Measurements from ENCODE around the gene MREG. TPM values are rescaled to one million over a fixed set of nuclear protein-coding genes. Genes with fewer than 3 reads are reported as not detected.

Gene MREG
- total and polyA plus RNA-seq, 2 experiments from 2014 or later: 19.4 to 25.3 TPM

DNA sequence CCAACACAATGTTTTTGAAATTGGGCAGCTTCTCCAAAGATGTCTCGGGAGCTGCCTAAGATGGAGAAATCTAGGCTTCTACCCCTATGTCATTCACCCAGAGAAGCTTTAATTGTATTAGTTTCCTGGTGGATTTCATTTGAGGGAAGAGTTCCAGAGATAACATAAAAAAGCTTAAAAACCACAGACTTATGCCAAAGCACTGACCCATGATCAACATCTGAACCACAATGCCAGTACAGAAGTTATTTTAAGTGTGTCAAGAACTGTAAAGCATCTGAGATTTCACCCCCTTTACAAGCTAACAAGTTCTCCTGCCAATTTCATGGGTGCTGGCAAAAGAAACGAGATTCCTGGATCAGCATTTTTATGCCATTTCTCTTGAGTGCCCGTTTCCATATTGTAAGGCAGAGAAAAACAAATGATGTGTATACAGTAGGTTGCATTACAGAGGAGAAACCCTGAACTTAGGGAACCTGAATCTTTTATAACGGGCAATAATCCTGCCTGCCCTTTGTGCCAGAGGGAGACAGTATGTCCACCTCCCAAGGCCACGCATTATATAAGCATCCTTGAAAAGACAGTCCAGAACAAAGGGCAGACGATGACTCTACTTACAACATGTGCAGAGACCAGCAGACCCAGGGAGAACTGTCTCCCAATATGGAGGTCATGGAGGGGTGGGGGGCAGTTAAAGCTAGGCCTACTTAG is 44.1 kb downstream of the MREG start:
- H3K4me2 ChIP-seq: no peak overlapping the region
- peaks cover 18% of the 10 kb centered on the region for H3K4me1 Mint-ChIP-seq
- ATAC-seq: no peak
- H3K27ac Mint-ChIP-seq: no peak overlapping the region
- H3K4me3 Mint-ChIP-seq: no peak overlapping the region
- H3K9me3 Mint-ChIP-seq: no peaks in the 10 kb centered on the region; the same call in 1 of the 3 replicates
- no peak for TF ChIP-seq STAT1 (IDR thresholded peaks at IDR 0.05; ENCODE audit: unreplicated experiment)
- TF ChIP-seq NANOG (IDR thresholded peaks at IDR 0.05; ENCODE audit: borderline replicate concordance): no peak
- no peak for TF ChIP-seq EZH2phosphoT487 (IDR thresholded peaks at IDR 0.05; ENCODE audit: unreplicated experiment)
- TF ChIP-seq CREB1 (CRISPR knock-in tag; IDR thresholded peaks at IDR 0.05; ENCODE audit: low read depth): no peak
- no peak for TF ChIP-seq POLR2AphosphoS5 (IDR thresholded peaks at IDR 0.05; ENCODE audit: low read depth)
- TF ChIP-seq EZH2 (IDR thresholded peaks at IDR 0.05; ENCODE audit: low read depth, unreplicated experiment): no peak
- no peak for TF ChIP-seq ZNF114 (CRISPR knock-in tag; IDR thresholded peaks at IDR 0.05)
- TF ChIP-seq, protein P1, sequence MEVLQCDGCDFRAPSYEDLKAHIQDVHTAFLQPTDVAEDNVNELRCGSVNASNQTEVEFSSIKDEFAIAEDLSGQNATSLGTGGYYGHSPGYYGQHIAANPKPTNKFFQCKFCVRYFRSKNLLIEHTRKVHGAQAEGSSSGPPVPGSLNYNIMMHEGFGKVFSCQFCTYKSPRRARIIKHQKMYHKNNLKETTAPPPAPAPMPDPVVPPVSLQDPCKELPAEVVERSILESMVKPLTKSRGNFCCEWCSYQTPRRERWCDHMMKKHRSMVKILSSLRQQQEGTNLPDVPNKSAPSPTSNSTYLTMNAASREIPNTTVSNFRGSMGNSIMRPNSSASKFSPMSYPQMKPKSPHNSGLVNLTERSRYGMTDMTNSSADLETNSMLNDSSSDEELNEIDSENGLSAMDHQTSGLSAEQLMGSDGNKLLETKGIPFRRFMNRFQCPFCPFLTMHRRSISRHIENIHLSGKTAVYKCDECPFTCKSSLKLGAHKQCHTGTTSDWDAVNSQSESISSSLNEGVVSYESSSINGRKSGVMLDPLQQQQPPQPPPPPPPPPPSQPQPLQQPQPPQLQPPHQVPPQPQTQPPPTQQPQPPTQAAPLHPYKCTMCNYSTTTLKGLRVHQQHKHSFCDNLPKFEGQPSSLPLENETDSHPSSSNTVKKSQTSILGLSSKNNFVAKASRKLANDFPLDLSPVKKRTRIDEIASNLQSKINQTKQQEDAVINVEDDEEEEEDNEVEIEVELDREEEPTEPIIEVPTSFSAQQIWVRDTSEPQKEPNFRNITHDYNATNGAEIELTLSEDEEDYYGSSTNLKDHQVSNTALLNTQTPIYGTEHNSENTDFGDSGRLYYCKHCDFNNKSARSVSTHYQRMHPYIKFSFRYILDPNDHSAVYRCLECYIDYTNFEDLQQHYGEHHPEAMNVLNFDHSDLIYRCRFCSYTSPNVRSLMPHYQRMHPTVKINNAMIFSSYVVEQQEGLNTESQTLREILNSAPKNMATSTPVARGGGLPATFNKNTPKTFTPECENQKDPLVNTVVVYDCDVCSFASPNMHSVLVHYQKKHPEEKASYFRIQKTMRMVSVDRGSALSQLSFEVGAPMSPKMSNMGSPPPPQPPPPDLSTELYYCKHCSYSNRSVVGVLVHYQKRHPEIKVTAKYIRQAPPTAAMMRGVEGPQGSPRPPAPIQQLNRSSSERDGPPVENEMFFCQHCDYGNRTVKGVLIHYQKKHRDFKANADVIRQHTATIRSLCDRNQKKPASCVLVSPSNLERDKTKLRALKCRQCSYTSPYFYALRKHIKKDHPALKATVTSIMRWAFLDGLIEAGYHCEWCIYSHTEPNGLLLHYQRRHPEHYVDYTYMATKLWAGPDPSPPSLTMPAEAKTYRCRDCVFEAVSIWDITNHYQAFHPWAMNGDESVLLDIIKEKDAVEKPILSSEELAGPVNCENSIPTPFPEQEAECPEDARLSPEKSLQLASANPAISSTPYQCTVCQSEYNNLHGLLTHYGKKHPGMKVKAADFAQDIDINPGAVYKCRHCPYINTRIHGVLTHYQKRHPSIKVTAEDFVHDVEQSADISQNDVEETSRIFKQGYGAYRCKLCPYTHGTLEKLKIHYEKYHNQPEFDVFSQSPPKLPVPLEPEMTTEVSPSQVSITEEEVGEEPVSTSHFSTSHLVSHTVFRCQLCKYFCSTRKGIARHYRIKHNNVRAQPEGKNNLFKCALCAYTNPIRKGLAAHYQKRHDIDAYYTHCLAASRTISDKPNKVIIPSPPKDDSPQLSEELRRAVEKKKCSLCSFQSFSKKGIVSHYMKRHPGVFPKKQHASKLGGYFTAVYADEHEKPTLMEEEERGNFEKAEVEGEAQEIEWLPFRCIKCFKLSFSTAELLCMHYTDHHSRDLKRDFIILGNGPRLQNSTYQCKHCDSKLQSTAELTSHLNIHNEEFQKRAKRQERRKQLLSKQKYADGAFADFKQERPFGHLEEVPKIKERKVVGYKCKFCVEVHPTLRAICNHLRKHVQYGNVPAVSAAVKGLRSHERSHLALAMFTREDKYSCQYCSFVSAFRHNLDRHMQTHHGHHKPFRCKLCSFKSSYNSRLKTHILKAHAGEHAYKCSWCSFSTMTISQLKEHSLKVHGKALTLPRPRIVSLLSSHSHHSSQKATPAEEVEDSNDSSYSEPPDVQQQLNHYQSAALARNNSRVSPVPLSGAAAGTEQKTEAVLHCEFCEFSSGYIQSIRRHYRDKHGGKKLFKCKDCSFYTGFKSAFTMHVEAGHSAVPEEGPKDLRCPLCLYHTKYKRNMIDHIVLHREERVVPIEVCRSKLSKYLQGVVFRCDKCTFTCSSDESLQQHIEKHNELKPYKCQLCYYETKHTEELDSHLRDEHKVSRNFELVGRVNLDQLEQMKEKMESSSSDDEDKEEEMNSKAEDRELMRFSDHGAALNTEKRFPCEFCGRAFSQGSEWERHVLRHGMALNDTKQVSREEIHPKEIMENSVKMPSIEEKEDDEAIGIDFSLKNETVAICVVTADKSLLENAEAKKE (CRISPR knock-in tag; IDR thresholded peaks at IDR 0.05): no peak
- no peaks in the 10 kb centered on the region for H3K9me2 ChIP-seq (ENCODE audit: insufficient read depth)
- no peak overlapping the region for H3K27ac ChIP-seq (ENCODE audit: low read depth)
- H4K20me1 ChIP-seq (replicated peaks; ENCODE audit: insufficient read depth): peaks cover 28% of the 10 kb centered on the region
- DNase-seq (ENCODE audit: low spot score): no peak
- peaks cover 73% of the 10 kb centered on the region for H3K79me2 ChIP-seq (replicated peaks; ENCODE audit: insufficient read depth)
- peaks cover 30% of the 10 kb centered on the region for H3K36me3 Mint-ChIP-seq (ENCODE audit: low read depth)
- H3K27me3 ChIP-seq (ENCODE audit: insufficient read depth): no peaks in the 10 kb centered on the region
- no peak overlapping the region for H2AFZ ChIP-seq
- no peaks in the 10 kb centered on the region for H3F3A ChIP-seq (replicated peaks; ENCODE audit: low read depth)
- H3K36me3 ChIP-seq (ENCODE audit: insufficient read depth): peaks cover 4% of the 10 kb centered on the region; the same call in 1 of the 2 replicates
- peaks cover 3% of the 10 kb centered on the region for H3K27me3 Mint-ChIP-seq (ENCODE audit: insufficient read depth, low read depth, poor library complexity)
- H3K4me3 ChIP-seq: no peak overlapping the region
- H3K4me1 ChIP-seq (ENCODE audit: insufficient read depth): peaks cover 11% of the 10 kb centered on the region

All from GM23338 (cell line).